Effector memory CD8-positive, alpha-beta T cell (primary cell): ENCODE data around the gene ERVFRD-1.

Source experiments
- ATAC-seq: fragments of 150-1000 bp; cut with Tn5 transposase; replicated peaks from 2 replicates; pipeline ENCODE4 v1.10.0; 2021; ENCODE audit warnings: mild to moderate bottlenecking, moderate library complexity
- DNase-seq, 3 experiments: peaks; one replicate each; pipeline ENCODE4 v3.0.0; 2021
- H3K27ac Mint-ChIP-seq, 2 donors: one replicate each; pipeline ENCODE4 v1.8.0; 2022; ENCODE audit warnings: mild to moderate bottlenecking in 2 of 2, mixed read lengths in 2 of 2, moderate library complexity in 2 of 2
- H3K27me3 Mint-ChIP-seq, 2 donors: one replicate each; pipeline ENCODE4 v1.8.0; 2022; ENCODE audit warnings: mixed read lengths in 2 of 2
- H3K36me3 Mint-ChIP-seq: one replicate; pipeline ENCODE4 v1.8.0; 2022; ENCODE audit warnings: mild to moderate bottlenecking, moderate library complexity, mixed read lengths; ENCODE audit not compliant: insufficient read depth
- H3K4me1 Mint-ChIP-seq, 2 donors: one replicate each; pipeline ENCODE4 v1.8.0; 2022; ENCODE audit warnings: low read depth in 2 of 2, mixed read lengths in 2 of 2
- H3K4me3 Mint-ChIP-seq, 2 donors: one replicate each; pipeline ENCODE4 v1.8.0; 2022; ENCODE audit warnings: mild to moderate bottlenecking in 2 of 2, mixed read lengths in 2 of 2, moderate library complexity in 2 of 2
- H3K9me3 Mint-ChIP-seq, 2 donors: one replicate each; pipeline ENCODE4 v1.8.0; 2022; ENCODE audit warnings: mixed read lengths in 2 of 2

The ERVFRD-1 gene

GRCh38 chr6:11066505-11067347, 44.8 kb downstream of the ERVFRD-1 start:
- H3K27ac Mint-ChIP-seq, result no peak overlapping the region
- no peaks in the 10 kb centered on the region for H3K9me3 Mint-ChIP-seq
- H3K4me1 Mint-ChIP-seq, result no peaks in the 10 kb centered on the region
- no peak overlapping the region for H3K4me3 Mint-ChIP-seq
- no peak for DNase-seq
- peaks cover 0 to 22% of the 10 kb centered on the region in 2 donors for H3K27me3 Mint-ChIP-seq
- H3K36me3 Mint-ChIP-seq, result peaks cover 2% of the 10 kb centered on the region
- ATAC-seq, result no peak

- ATAC-seq (no peak), DNase-seq (no peak)
- Mint-ChIP-seq H3K4me3 (no peak overlapping the region), H3K27ac (no peak overlapping the region), H3K27me3 (peaks cover 10 to 26% of the 10 kb centered on the region in 2 donors), H3K4me1 (no peaks in the 10 kb centered on the region), H3K9me3 (no peaks in the 10 kb centered on the region), H3K36me3 (peaks cover 1% of the 10 kb centered on the region)
Measured at GRCh38 chr6:11065436-11066202, 45.9 kb downstream of the ERVFRD-1 start.

GRCh38 chr6:11064836-11065235, 46.7 kb downstream of the ERVFRD-1 start:
- H3K36me3 Mint-ChIP-seq, result no peaks in the 10 kb centered on the region
- no peak overlapping the region for H3K27ac Mint-ChIP-seq
- no peak overlapping the region for H3K4me3 Mint-ChIP-seq
- no peaks in the 10 kb centered on the region for H3K9me3 Mint-ChIP-seq
- H3K4me1 Mint-ChIP-seq, result no peaks in the 10 kb centered on the region
- DNase-seq (no peak), ATAC-seq (no peak)
- peaks cover 17 to 30% of the 10 kb centered on the region in 2 donors for H3K27me3 Mint-ChIP-seq

- no peaks in the 10 kb centered on the region for H3K9me3 Mint-ChIP-seq
- H3K4me3 Mint-ChIP-seq, result no peak overlapping the region
- no peaks in the 10 kb centered on the region for H3K36me3 Mint-ChIP-seq
- no peaks in the 10 kb centered on the region for H3K4me1 Mint-ChIP-seq
- H3K27me3 Mint-ChIP-seq, result peaks cover 17 to 31% of the 10 kb centered on the region in 2 donors
- no peak overlapping the region for H3K27ac Mint-ChIP-seq
- ATAC-seq (no peak), DNase-seq (no peak)
Measured at GRCh38 chr6:11062715-11063114, 48.8 kb downstream of the ERVFRD-1 start.

GRCh38 chr6:11062083-11062482, 49.4 kb downstream of the ERVFRD-1 start:
- Mint-ChIP-seq H3K4me3 (no peak overlapping the region), H3K9me3 (no peaks in the 10 kb centered on the region), H3K36me3 (no peaks in the 10 kb centered on the region), H3K4me1 (no peaks in the 10 kb centered on the region), H3K27ac (no peak overlapping the region), H3K27me3 (peaks cover 17 to 31% of the 10 kb centered on the region in 2 donors)
- ATAC-seq (no peak), DNase-seq (no peak)

- H3K36me3 Mint-ChIP-seq, result no peaks in the 10 kb centered on the region
- peaks cover 21 to 39% of the 10 kb centered on the region in 2 donors for H3K27me3 Mint-ChIP-seq
- no peaks in the 10 kb centered on the region for H3K9me3 Mint-ChIP-seq
- H3K27ac Mint-ChIP-seq, result no peak overlapping the region
- DNase-seq (no peak), ATAC-seq (no peak)
- H3K4me1 Mint-ChIP-seq, result no peaks in the 10 kb centered on the region
- no peak overlapping the region for H3K4me3 Mint-ChIP-seq
Measured at GRCh38 chr6:11058406-11058805, 53.1 kb downstream of the ERVFRD-1 start.

GRCh38 chr6:11056871-11057270, 54.7 kb downstream of the ERVFRD-1 start:
- no peak for ATAC-seq
- no peak overlapping the region for H3K4me3 Mint-ChIP-seq
- no peaks in the 10 kb centered on the region for H3K36me3 Mint-ChIP-seq
- no peaks in the 10 kb centered on the region for H3K4me1 Mint-ChIP-seq
- H3K27ac Mint-ChIP-seq, result no peak overlapping the region
- DNase-seq, result no peak
- peaks cover 29 to 38% of the 10 kb centered on the region in 2 donors for H3K27me3 Mint-ChIP-seq
- no peaks in the 10 kb centered on the region for H3K9me3 Mint-ChIP-seq

- peaks cover 30 to 32% of the 10 kb centered on the region in 2 donors for H3K27me3 Mint-ChIP-seq
- DNase-seq (no peak), ATAC-seq (no peak)
- H3K27ac Mint-ChIP-seq, result no peak overlapping the region
- no peaks in the 10 kb centered on the region for H3K4me1 Mint-ChIP-seq
- no peaks in the 10 kb centered on the region for H3K9me3 Mint-ChIP-seq
- H3K4me3 Mint-ChIP-seq, result no peak overlapping the region
- H3K36me3 Mint-ChIP-seq, result no peaks in the 10 kb centered on the region
Measured at GRCh38 chr6:11055127-11055627, 56.3 kb downstream of the ERVFRD-1 start.

GRCh38 chr6:11054722-11055121, 56.8 kb downstream of the ERVFRD-1 start:
- Mint-ChIP-seq H3K27ac (no peak overlapping the region), H3K4me1 (no peaks in the 10 kb centered on the region), H3K27me3 (peaks cover 31 to 34% of the 10 kb centered on the region in 2 donors), H3K36me3 (no peaks in the 10 kb centered on the region), H3K4me3 (no peak overlapping the region), H3K9me3 (no peaks in the 10 kb centered on the region)
- no peak for ATAC-seq
- DNase-seq, result no peak

- peaks cover 39 to 48% of the 10 kb centered on the region in 2 donors for H3K27me3 Mint-ChIP-seq
- no peak overlapping the region for H3K4me3 Mint-ChIP-seq
- no peak overlapping the region for H3K27ac Mint-ChIP-seq
- H3K9me3 Mint-ChIP-seq, result no peaks in the 10 kb centered on the region
- no peaks in the 10 kb centered on the region for H3K36me3 Mint-ChIP-seq
- no peaks in the 10 kb centered on the region for H3K4me1 Mint-ChIP-seq
- no peak for ATAC-seq
- no peak for DNase-seq
Measured at GRCh38 chr6:11053307-11053706, 58.2 kb downstream of the ERVFRD-1 start.
